HG03095 (cell line): ENCODE measurements around the gene LYPD3.
"Not testable (repeated sequence)": the region's sequence is repeated elsewhere in the genome, so short reads cannot be mapped to it uniquely, and the experiment has no call there.

Experiments
- ATAC-seq: cut with Tn5 transposase; IDR thresholded peaks from one replicate; pipeline ENCODE4 v1.9.1; 2021; ENCODE audit warnings: moderate library complexity; ENCODE audit not compliant: unreplicated experiment

LYPD3 gene

GRCh38 chr19:43437284-43437683 is 28.1 kb downstream of the LYPD3 start:
- ATAC-seq = not testable (repeated sequence)

GRCh38 chr19:43435775-43436174 is 29.6 kb downstream of the LYPD3 start:
- no peak for ATAC-seq

GRCh38 chr19:43433689-43434088 is 31.7 kb downstream of the LYPD3 start:
- no peak for ATAC-seq

- no peak for ATAC-seq
Measured at GRCh38 chr19:43433358-43433673, 32.1 kb downstream of the LYPD3 start.

GRCh38 chr19:43430976-43431375 is 34.4 kb downstream of the LYPD3 start:
- ATAC-seq = no peak

- no peak for ATAC-seq
Measured at GRCh38 chr19:43430142-43430710, 35.2 kb downstream of the LYPD3 start.

GRCh38 chr19:43429395-43429794 is 36.0 kb downstream of the LYPD3 start:
- no peak for ATAC-seq

- no peak for ATAC-seq
Measured at GRCh38 chr19:43425567-43426392, 39.6 kb downstream of the LYPD3 start.

- ATAC-seq = no peak
Measured at GRCh38 chr19:43423779-43424178, 41.6 kb downstream of the LYPD3 start.

- ATAC-seq = no peak
Measured at GRCh38 chr19:43422689-43423066, 42.7 kb downstream of the LYPD3 start.

- no peak for ATAC-seq
Measured at GRCh38 chr19:43422000-43422688, 43.3 kb downstream of the LYPD3 start.

GRCh38 chr19:43420954-43421353 is 44.5 kb downstream of the LYPD3 start:
- ATAC-seq = no peak

- no peak for ATAC-seq
Measured at GRCh38 chr19:43416951-43417623, 48.3 kb downstream of the LYPD3 start.

GRCh38 chr19:43414554-43414953 is 50.9 kb downstream of the LYPD3 start, which contains the start of gene TEX101:
TEX101 (plus strand) TSS chr19:43414890; CDS start chr19:43415920, 1,030 bp downstream.
- no peak for ATAC-seq

GRCh38 chr19:43412441-43412840 is 53.0 kb downstream of the LYPD3 start:
- no peak for ATAC-seq
